Activated naive CD8-positive, alpha-beta T cell treated with anti-CD3 and anti-CD28 coated beads, Interleukin-2, amount 50 U/mL, for 24 hours (primary cell): Measurements from ENCODE around the gene CCDC7.
"Not testable (repeated sequence)": the region's sequence is repeated elsewhere in the genome, so short reads cannot be mapped to it uniquely, and the experiment has no call there.

Experiments used
- ATAC-seq: fragments of 150-1000 bp; cut with Tn5 transposase; one replicate; pipeline ENCODE4 v1.10.0; 2021
- DNase-seq: peaks from one replicate; pipeline ENCODE4 v3.0.0; 2021
- H3K27ac Mint-ChIP-seq: one replicate; pipeline ENCODE4 v1.8.0; 2021; ENCODE audit warnings: mild to moderate bottlenecking, mixed read lengths
- H3K27me3 Mint-ChIP-seq: one replicate; pipeline ENCODE4 v1.8.0; 2021; ENCODE audit warnings: mixed read lengths
- H3K36me3 Mint-ChIP-seq: one replicate; pipeline ENCODE4 v1.8.0; 2021; ENCODE audit warnings: low read depth, mixed read lengths
- H3K4me1 Mint-ChIP-seq: one replicate; pipeline ENCODE4 v1.8.0; 2021; ENCODE audit warnings: mixed read lengths
- H3K4me3 Mint-ChIP-seq: one replicate; pipeline ENCODE4 v1.8.0; 2021; ENCODE audit warnings: mild to moderate bottlenecking, moderate library complexity, mixed read lengths
- H3K9me3 Mint-ChIP-seq: one replicate; pipeline ENCODE4 v1.8.0; 2021; ENCODE audit warnings: mixed read lengths

Gene CCDC7

GRCh38 chr10:32887481-32887880, 441.5 kb downstream of the CCDC7 start:
- H3K36me3 Mint-ChIP-seq, result no peaks in the 10 kb centered on the region
- ATAC-seq (no peak), DNase-seq (no peak)
- H3K27ac Mint-ChIP-seq, result no peak overlapping the region
- no peaks in the 10 kb centered on the region for H3K27me3 Mint-ChIP-seq
- H3K9me3 Mint-ChIP-seq, result no peaks in the 10 kb centered on the region
- H3K4me3 Mint-ChIP-seq, result no peak overlapping the region
- peaks cover 5% of the 10 kb centered on the region for H3K4me1 Mint-ChIP-seq

DNA sequence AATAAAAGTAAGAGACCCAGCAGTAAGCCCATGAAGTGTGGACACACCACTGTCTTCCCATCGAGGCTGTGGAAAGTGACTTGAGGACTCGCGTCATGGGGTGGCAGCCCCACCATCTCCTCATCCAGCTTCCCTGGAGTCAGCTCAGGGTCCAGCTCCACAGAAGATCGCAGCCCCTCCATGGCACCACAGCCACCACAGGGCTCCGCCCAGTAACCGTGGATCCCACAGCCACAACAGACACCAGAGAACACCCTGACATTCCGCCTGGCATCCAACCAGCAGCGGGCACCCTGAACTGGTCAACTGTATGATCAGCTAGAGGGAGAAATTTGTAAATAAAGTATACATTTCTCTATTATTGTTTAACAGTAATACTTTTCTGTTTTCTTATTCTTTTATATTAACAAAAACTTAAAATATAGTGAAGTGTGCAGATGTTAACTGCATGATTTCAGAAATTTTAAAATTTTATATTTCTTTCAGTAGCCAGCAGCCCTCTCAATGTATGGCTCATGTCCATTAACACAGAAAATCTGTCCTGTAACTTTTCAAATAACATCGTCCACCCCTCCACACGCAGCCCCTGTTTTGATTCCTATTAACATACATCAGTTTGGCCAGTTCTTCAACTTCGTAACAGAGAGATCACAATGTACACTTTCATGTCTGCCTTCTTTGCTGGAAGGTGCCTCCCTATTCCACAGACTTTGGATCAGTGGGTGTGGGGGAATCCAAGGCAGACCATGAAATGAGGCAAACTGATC, 442.4 kb downstream of the CCDC7 start:
- H3K4me1 Mint-ChIP-seq, result peaks cover 5% of the 10 kb centered on the region
- H3K36me3 Mint-ChIP-seq, result no peaks in the 10 kb centered on the region
- H3K27me3 Mint-ChIP-seq, result no peaks in the 10 kb centered on the region
- no peaks in the 10 kb centered on the region for H3K9me3 Mint-ChIP-seq
- no peak for ATAC-seq
- H3K4me3 Mint-ChIP-seq, result no peak overlapping the region
- no peak for DNase-seq
- no peak overlapping the region for H3K27ac Mint-ChIP-seq

- no peaks in the 10 kb centered on the region for H3K36me3 Mint-ChIP-seq
- H3K27me3 Mint-ChIP-seq, result no peaks in the 10 kb centered on the region
- H3K4me1 Mint-ChIP-seq, result peaks cover 5% of the 10 kb centered on the region
- ATAC-seq, result no peak
- H3K4me3 Mint-ChIP-seq, result no peak overlapping the region
- DNase-seq, result no peak
- H3K9me3 Mint-ChIP-seq, result no peaks in the 10 kb centered on the region
- H3K27ac Mint-ChIP-seq, result no peak overlapping the region
These were observed 443.8 kb downstream of the CCDC7 start for GRCh38 chr10:32889631-32890212.

DNA sequence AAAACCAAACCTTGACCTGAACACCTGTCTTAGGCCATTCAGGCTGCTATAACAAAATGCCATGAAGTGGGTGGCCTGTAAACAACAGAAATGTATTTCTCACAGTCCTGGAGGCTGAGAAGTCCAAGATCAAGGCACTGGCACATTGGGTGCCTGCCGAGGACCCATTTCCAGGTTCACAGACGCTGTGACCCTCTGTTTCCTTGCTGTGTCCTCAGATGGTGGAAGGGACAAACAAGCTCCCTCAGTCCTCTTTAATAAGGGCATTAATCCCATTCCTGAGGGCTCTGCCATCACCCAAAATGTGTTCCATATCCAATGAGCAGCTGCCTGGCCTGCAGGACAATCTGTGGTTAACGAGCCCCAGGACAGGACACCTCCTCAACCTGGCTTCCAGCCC, 444.5 kb downstream of the CCDC7 start:
- DNase-seq (no peak), ATAC-seq (no peak)
- Mint-ChIP-seq H3K4me3 (no peak overlapping the region), H3K9me3 (no peaks in the 10 kb centered on the region), H3K36me3 (peaks cover 2% of the 10 kb centered on the region), H3K27ac (no peak overlapping the region), H3K4me1 (peaks cover 5% of the 10 kb centered on the region), H3K27me3 (no peaks in the 10 kb centered on the region)

DNA sequence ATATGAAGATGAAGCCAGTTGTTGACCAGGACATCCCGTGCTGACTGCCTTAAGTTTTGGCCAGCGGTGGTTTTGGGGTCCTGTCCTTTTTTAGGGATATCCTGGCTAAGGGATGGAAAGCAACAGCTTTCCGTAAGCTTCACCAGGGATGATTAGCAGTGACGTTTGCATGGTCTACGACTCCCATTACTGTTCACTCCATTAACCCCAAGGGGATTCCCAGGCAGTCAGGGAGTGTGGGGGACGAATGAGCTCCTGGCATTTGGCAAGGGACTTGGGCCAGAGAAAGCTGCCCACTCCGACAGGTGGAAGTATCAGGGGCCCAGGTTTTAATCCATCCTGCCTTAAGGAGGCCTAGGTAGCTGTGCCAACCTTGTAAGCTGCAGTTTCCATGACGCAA, 445.3 kb downstream of the CCDC7 start:
- ATAC-seq (no peak), DNase-seq (no peak)
- Mint-ChIP-seq H3K4me1 (peaks cover 5% of the 10 kb centered on the region), H3K36me3 (peaks cover 4% of the 10 kb centered on the region), H3K4me3 (no peak overlapping the region), H3K27ac (no peak overlapping the region), H3K27me3 (no peaks in the 10 kb centered on the region), H3K9me3 (no peaks in the 10 kb centered on the region)

DNA sequence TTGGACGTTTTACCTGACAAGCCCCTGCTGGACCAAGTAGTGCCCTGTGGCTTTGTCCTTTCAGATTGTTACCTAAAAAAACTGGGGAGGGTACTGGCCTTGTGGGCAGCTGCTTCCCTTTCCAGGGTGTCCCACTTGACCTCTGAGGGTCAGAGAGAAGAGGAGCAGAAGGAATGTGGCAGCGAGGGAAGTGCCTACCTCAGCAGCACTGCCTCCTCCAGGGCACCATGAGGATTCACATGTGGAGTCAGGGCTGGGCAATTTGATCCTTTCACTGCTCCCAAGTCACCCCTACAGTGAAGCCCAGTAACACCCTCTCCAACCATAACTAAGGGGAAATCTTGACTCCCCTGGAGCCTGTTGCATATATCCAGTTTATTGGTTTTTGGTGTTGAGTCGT, 447.5 kb downstream of the CCDC7 start:
- peaks cover 25% of the 10 kb centered on the region for H3K36me3 Mint-ChIP-seq
- no peaks in the 10 kb centered on the region for H3K27me3 Mint-ChIP-seq
- no peak overlapping the region for H3K4me3 Mint-ChIP-seq
- no peak for ATAC-seq
- H3K27ac Mint-ChIP-seq, result no peak overlapping the region
- no peaks in the 10 kb centered on the region for H3K9me3 Mint-ChIP-seq
- no peak for DNase-seq
- H3K4me1 Mint-ChIP-seq, result peaks cover 5% of the 10 kb centered on the region

DNA sequence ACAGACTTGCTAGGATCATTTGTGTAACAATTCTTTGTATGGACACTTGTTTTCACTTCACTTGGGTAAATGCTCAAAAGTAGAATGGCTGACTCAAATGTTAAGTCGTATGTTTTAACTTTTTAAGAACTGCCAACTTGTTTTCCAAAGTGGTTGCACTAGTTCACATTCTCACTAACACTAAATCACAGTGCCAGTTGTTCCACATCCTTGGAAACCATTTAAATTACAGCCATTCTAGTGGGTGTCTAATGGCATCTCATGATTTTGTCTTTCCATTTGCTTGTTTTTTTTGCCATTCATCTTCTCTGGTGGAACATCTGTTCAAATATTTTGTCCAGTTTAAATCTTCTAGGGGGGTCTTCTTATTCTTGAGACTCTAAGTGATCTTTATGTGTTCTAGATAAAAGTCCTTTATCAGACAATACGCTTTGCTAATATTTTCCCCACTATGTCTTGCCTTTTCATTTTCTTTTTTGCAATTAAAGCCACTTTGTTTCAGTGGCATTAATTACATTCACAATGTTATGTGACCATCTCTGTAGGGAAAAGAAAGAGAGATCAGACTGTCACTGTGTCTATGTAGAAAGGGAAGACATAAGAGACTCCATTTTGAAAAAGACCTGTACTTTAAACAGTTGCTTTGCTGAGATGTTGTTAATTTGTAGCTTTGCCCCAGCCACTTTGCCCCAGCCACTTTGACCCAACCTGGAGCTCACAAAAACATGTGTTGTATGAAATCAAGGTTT, 448.1 kb downstream of the CCDC7 start:
- H3K4me3 Mint-ChIP-seq, result no peak overlapping the region
- H3K27ac Mint-ChIP-seq, result no peak overlapping the region
- no peak for ATAC-seq

DNA sequence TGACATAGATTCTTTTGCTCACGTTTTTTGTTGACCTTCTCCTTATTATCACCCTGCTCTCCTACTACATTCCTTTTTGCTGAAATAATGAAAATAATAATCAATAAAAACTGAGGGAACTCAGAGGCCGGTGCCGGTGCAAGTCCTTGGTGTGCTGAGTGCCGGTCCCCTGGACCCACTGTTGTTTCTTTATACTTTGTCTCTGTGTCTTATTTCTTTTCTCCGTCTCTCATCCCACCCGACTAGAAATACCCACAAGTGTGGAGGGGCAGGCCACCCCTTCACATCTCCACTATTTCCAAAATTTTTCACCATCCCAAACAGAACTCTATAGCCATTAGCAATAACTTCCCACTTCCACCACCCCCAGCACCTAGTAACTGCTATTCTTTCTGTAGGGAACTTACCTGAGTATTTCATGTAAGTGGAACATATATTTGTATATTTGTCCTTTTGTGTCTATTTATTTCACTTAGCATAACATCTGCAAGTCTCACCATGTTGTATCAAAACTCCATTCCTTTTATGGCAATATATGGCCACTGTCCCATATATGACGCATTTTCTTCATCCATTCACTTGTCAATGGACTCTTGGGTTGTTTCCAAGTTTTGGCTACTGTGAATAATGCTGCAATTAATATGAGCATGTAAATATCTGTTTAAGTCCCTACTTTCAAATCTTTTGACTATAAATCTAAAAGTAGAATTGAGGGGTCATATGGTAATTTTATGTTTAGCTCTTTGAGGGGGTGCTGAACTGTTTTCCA, 449.4 kb downstream of the CCDC7 start:
- not testable (repeated sequence) for H3K27ac Mint-ChIP-seq, H3K4me1 Mint-ChIP-seq, DNase-seq, ATAC-seq, H3K9me3 Mint-ChIP-seq, H3K27me3 Mint-ChIP-seq, H3K4me3 Mint-ChIP-seq
- H3K36me3 Mint-ChIP-seq, result peaks cover 26% of the 10 kb centered on the region

More for the DNA sequence above, 448.1 kb downstream of the CCDC7 start:
- Mint-ChIP-seq H3K9me3 (no peaks in the 10 kb centered on the region), H3K4me1 (peaks cover 5% of the 10 kb centered on the region), H3K36me3 (peaks cover 26% of the 10 kb centered on the region), H3K27me3 (no peaks in the 10 kb centered on the region)
- no peak for DNase-seq

DNA sequence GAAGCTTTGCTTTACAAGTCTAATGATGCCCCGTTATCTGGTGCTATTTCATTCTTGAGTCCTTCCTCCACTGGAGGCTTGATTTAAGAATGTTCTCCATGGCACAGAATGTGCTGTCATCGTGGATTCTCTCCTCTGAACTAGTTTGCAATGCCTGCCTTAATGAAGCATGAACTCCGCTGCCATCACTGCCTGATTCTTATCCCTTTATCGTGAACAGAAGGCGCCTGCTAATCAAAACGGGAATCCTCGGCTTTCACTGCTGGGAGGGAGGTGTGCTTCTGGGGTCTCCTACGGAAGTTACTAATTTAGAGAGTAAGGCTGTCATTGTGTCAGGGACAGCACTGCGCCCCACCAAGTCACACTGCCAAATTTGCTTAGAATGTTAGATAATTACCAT, 455.9 kb downstream of the CCDC7 start:
- Mint-ChIP-seq H3K4me1 (peaks cover 2% of the 10 kb centered on the region), H3K27ac (no peak overlapping the region), H3K27me3 (no peaks in the 10 kb centered on the region), H3K4me3 (no peak overlapping the region), H3K9me3 (no peaks in the 10 kb centered on the region), H3K36me3 (peaks cover 28% of the 10 kb centered on the region)
- DNase-seq (no peak), ATAC-seq (no peak)

DNA sequence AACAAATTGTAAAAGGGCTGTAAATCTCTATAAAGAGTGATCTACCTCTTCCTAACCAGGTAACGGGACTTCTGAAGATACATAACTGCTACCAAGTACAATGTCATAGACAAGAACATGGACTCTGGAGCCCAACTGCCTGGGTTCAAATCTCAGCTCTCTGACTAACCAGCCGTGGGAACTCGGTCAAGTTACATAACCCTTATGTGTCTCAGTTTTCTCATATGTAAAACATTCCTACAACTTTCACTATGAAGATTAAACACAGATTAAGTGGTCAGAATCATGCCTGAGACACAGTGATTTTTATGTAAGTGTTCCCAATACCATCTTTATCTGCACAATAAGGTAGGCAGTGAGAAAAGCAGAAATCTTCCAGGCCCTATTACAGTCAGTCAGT, 459.5 kb downstream of the CCDC7 start:
- Mint-ChIP-seq H3K27ac (no peak overlapping the region), H3K27me3 (no peaks in the 10 kb centered on the region), H3K4me3 (no peak overlapping the region), H3K36me3 (peaks cover 29% of the 10 kb centered on the region), H3K4me1 (peaks cover 4% of the 10 kb centered on the region), H3K9me3 (no peaks in the 10 kb centered on the region)
- ATAC-seq (no peak), DNase-seq (no peak)

- no peak for ATAC-seq
These were observed 460.7 kb downstream of the CCDC7 start for GRCh38 chr10:32906595-32906994.

GRCh38 chr10:32909456-32909855, 463.5 kb downstream of the CCDC7 start:
- no peak overlapping the region for H3K27ac Mint-ChIP-seq
- H3K9me3 Mint-ChIP-seq, result no peaks in the 10 kb centered on the region
- ATAC-seq (no peak), DNase-seq (no peak)
- peaks cover 4% of the 10 kb centered on the region for H3K4me1 Mint-ChIP-seq
- peaks cover 47% of the 10 kb centered on the region for H3K36me3 Mint-ChIP-seq
- H3K27me3 Mint-ChIP-seq, result no peaks in the 10 kb centered on the region
- H3K4me3 Mint-ChIP-seq, result no peak overlapping the region

More at GRCh38 chr10:32906595-32906994, 460.7 kb downstream of the CCDC7 start:
- peaks cover 34% of the 10 kb centered on the region for H3K36me3 Mint-ChIP-seq
- H3K9me3 Mint-ChIP-seq, result no peaks in the 10 kb centered on the region
- no peak overlapping the region for H3K4me3 Mint-ChIP-seq
- H3K27me3 Mint-ChIP-seq, result no peaks in the 10 kb centered on the region
- no peak overlapping the region for H3K27ac Mint-ChIP-seq
- peaks cover 4% of the 10 kb centered on the region for H3K4me1 Mint-ChIP-seq
- no peak for DNase-seq

- H3K9me3 Mint-ChIP-seq, H3K4me1 Mint-ChIP-seq, H3K27me3 Mint-ChIP-seq, ATAC-seq, DNase-seq, H3K4me3 Mint-ChIP-seq, H3K27ac Mint-ChIP-seq: not testable (repeated sequence)
- peaks cover 52% of the 10 kb centered on the region for H3K36me3 Mint-ChIP-seq
These were observed 464.0 kb downstream of the CCDC7 start for GRCh38 chr10:32909970-32910369.

- no peak for DNase-seq
- Mint-ChIP-seq H3K4me3 (no peak overlapping the region), H3K27ac (no peak overlapping the region), H3K36me3 (peaks cover 59% of the 10 kb centered on the region), H3K27me3 (no peaks in the 10 kb centered on the region), H3K9me3 (no peaks in the 10 kb centered on the region), H3K4me1 (peaks cover 4% of the 10 kb centered on the region)
- no peak for ATAC-seq
These were observed 465.5 kb downstream of the CCDC7 start for GRCh38 chr10:32911285-32912016.
